ENCODE measurements around the gene SSUH2. TPM values are rescaled to one million over a fixed set of nuclear protein-coding genes. Genes with fewer than 3 reads are reported as not detected.

Gene SSUH2
- total and polyA plus RNA-seq, 2 of the 4 experiments (the other 2 are of a cell fraction), result 0.10 TPM; not detected in 1

DNA sequence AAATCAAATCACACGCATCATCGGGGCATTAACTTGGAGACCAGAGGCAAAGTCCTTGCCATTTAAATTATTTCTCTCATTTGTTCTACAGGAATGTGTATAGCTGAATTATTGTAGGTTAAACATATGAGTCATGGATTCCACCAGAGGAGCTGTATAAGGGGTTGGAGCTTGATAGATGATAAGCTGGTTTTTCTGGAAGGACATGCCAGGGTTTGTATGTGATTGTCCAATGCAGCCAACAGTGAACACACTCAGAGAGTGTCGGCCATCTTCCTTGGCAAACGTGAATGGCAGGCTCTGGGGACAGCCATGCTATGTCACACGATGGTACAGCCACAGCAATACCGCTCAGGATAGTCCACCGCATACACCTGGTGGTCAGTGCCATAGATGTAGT is 25.1 kb downstream of the SSUH2 start:
- no TSS peak for BruUV-seq (replicated peaks)
- dilution Hi-C loops (cut with HindIII; ENCODE audit: low sequenced_read_pairs, unreplicated experiment), result no loop called here
- CTCF ChIA-PET, result interaction anchor here (0.5 to 0.8 kb wide), 2 partner anchors 146 to 188 kb away, joined by 3 to 4 read pairs; no protein-coding TSS in a partner anchor
- DNase-seq (peak; percentile 89), ATAC-seq (ENCODE audit: low read depth) (peak; percentile 70)
- Histone ChIP-seq H2AK5ac (ENCODE audit: low read depth, low read length) (peak overlapping the region; percentile 98), H3K56ac (ENCODE audit: extremely low read depth, insufficient read depth, low read length) (peak overlapping the region; percentile 5; the same call in 1 of the 2 replicates), H3K9me3 (ENCODE audit: control insufficient read depth, insufficient read depth, low read length) (0 out of 2 replicates have a peak, but pooled peaks cover 2% of the 10 kb centered on the region), H2BK15ac (ENCODE audit: low read depth, low read length) (peak overlapping the region; percentile 94; the same call in 2 of the 3 replicates), H3K9ac (ENCODE audit: low read depth, low read length) (no peak overlapping the region), H3K18ac (ENCODE audit: low read depth, low read length) (peak overlapping the region; percentile 89), H3K27ac (ENCODE audit: insufficient read depth, low read length) (peak overlapping the region; percentile 86), H2BK20ac (ENCODE audit: low read depth, low read length) (peak overlapping the region; percentile 96), H3K4ac (ENCODE audit: low read depth, low read length) (peak overlapping the region; percentile 98), H2AK9ac (replicated peaks; ENCODE audit: low read depth, low read length, poor library complexity) (peak overlapping the region; percentile 29), H2AFZ (replicated peaks; ENCODE audit: low read length, poor library complexity) (peak overlapping the region; percentile 71), H3K36me3 (ENCODE audit: control insufficient read depth, insufficient read depth, low read length) (no peaks in the 10 kb centered on the region), H4K91ac (ENCODE audit: insufficient read depth, low read depth, low read length) (peak overlapping the region; percentile 97), H3K79me1 (ENCODE audit: low read depth in 1 of 2, low read length in 2 of 2) (no peaks in the 10 kb centered on the region), H2BK120ac (ENCODE audit: low read depth, low read length) (peak overlapping the region; percentile 99), H4K20me1 (ENCODE audit: insufficient read depth, low read length) (no peaks in the 10 kb centered on the region), H3K14ac (replicated peaks; ENCODE audit: low read depth, low read length) (peak overlapping the region; percentile 66), H2BK5ac (ENCODE audit: low read depth, low read length, poor library complexity, severe bottlenecking) (peak overlapping the region; percentile 95), H4K5ac (ENCODE audit: low read depth, low read length) (peak overlapping the region; percentile 87), H3K4me3 (ENCODE audit: insufficient read depth, low read depth, low read length) (no peak overlapping the region), H3K4me2 (ENCODE audit: low read depth, low read length) (no peak overlapping the region), H3K4me1 (ENCODE audit: control insufficient read depth, insufficient read depth, low read length) (peaks cover 25% of the 10 kb centered on the region), H3K27me3 (ENCODE audit: control insufficient read depth, insufficient read depth, low read length) (no peaks in the 10 kb centered on the region; the same call in 1 of the 2 replicates), H3K9me1 (ENCODE audit: insufficient read depth, low read length) (peaks cover 12% of the 10 kb centered on the region), H3K23ac (ENCODE audit: low read depth, low read length) (peak overlapping the region; percentile 76), H4K8ac (ENCODE audit: low read depth in 2 of 2, low read length in 2 of 2) (peak overlapping the region; percentile 64 to 90)
- intact Hi-C loops (cut with micrococcal nuclease), result no loop called here
- in situ Hi-C loops (cut with MboI; ENCODE audit: low sequenced_read_pairs), result no loop called here
- no peak for TF ChIP-seq BHLHE40 (IDR thresholded peaks at IDR 0.05; ENCODE audit: low read depth, low read length)
- no peak for TF ChIP-seq USF2 (IDR thresholded peaks at IDR 0.05; ENCODE audit: low read depth, low read length)
- no peak for TF ChIP-seq SMC3 (IDR thresholded peaks at IDR 0.05; ENCODE audit: low read depth, low read length)
- TF ChIP-seq MAZ (IDR thresholded peaks at IDR 0.05; ENCODE audit: borderline replicate concordance, low read depth, low read length), result no peak
- no peak for TF ChIP-seq POLR2A (IDR thresholded peaks at IDR 0.05; ENCODE audit: low read depth, low read length)
- peak; percentile 77 for TF ChIP-seq FOS (IDR thresholded peaks at IDR 0.05; ENCODE audit: low read depth, low read length)
- no peak for TF ChIP-seq RCOR1 (IDR thresholded peaks at IDR 0.05; ENCODE audit: insufficient replicate concordance, low read length)
- TF ChIP-seq MAFK (IDR thresholded peaks at IDR 0.05; ENCODE audit: low read depth, low read length), result no peak
- TF ChIP-seq CHD1 (IDR thresholded peaks at IDR 0.05; ENCODE audit: low read depth, low read length), result no peak
- POLR2A ChIA-PET (ENCODE audit: unreplicated experiment), result no interaction called here
- WGBS, 2 experiments (ENCODE audit: extremely low coverage in 2 of 2, insufficient read length in 1 of 2), result 83% methylated on average over 4 of the region's 7 CpGs; no CpG with 5 or more reads in 1 of the 2 experiments
